ENCODE measurements around the gene PAPPA2. TPM values are rescaled to one million over a fixed set of nuclear protein-coding genes. Genes with fewer than 3 reads are reported as not detected.

PAPPA2 gene
- total RNA-seq, 4 donors from 2014 or later = under 0.01 to 1.5 TPM; not detected in 2

GRCh38 chr1:176733661-176734060 lies 270.7 kb downstream of the PAPPA2 start:
- DNase-seq = no peak
- Histone ChIP-seq H3K27me3 (peaks cover 0 to 3% (median 0%) of the 10 kb centered on the region in 4 donors), H3K27ac (no peak overlapping the region), H3K9me3 (no peaks in the 10 kb centered on the region), H3K4me3 (no peak overlapping the region), H3K4me1 (no peaks in the 10 kb centered on the region), H3K36me3 (no peaks in the 10 kb centered on the region)
- 78 to 86% methylated on average over 1 of the region's 1 CpG for WGBS, 2 donors
- intact Hi-C loops (cut with DNase I) = no loop called here
- TF ChIP-seq CTCF (IDR thresholded peaks at IDR 0.05) = no peak
- TF ChIP-seq POLR2A (IDR thresholded peaks at IDR 0.05) = no peak

GRCh38 chr1:176735201-176735600 lies 272.2 kb downstream of the PAPPA2 start:
- 56 to 79% methylated on average over 1 of the region's 1 CpG for WGBS, 2 donors
- Histone ChIP-seq H3K4me3 (no peak overlapping the region), H3K27ac (no peak overlapping the region), H3K27me3 (peaks cover 0 to 3% (median 0%) of the 10 kb centered on the region in 4 donors), H3K36me3 (no peaks in the 10 kb centered on the region), H3K9me3 (no peaks in the 10 kb centered on the region), H3K4me1 (no peaks in the 10 kb centered on the region)
- no peak for DNase-seq
- TF ChIP-seq CTCF (IDR thresholded peaks at IDR 0.05) (no peak), POLR2A (IDR thresholded peaks at IDR 0.05) (no peak)
- intact Hi-C loops (cut with DNase I) = no loop called here

GRCh38 chr1:176736015-176736414 lies 273.0 kb downstream of the PAPPA2 start:
- DNase-seq = no peak
- Histone ChIP-seq H3K27me3 (peaks cover 0 to 3% (median 0%) of the 10 kb centered on the region in 4 donors), H3K4me1 (no peaks in the 10 kb centered on the region), H3K9me3 (no peaks in the 10 kb centered on the region), H3K27ac (no peak overlapping the region), H3K36me3 (no peaks in the 10 kb centered on the region), H3K4me3 (no peak overlapping the region)
- intact Hi-C loops (cut with DNase I) = no loop called here
- no peak for TF ChIP-seq CTCF (IDR thresholded peaks at IDR 0.05)
- TF ChIP-seq POLR2A (IDR thresholded peaks at IDR 0.05) = no peak

- DNase-seq = no peak
- intact Hi-C loops (cut with DNase I) = no loop called here
- H3K36me3 ChIP-seq = no peaks in the 10 kb centered on the region
- H3K27ac ChIP-seq = no peak overlapping the region
- H3K27me3 ChIP-seq = no peaks in the 10 kb centered on the region
- 66 to 72% methylated on average over 2 of the region's 4 CpGs for WGBS, 2 donors
- no peaks in the 10 kb centered on the region for H3K9me3 ChIP-seq
- no peak overlapping the region for H3K4me3 ChIP-seq
- H3K4me1 ChIP-seq = no peaks in the 10 kb centered on the region
- TF ChIP-seq POLR2A (IDR thresholded peaks at IDR 0.05) = no peak
- TF ChIP-seq CTCF (IDR thresholded peaks at IDR 0.05) = no peak
Measured at GRCh38 chr1:176741181-176741580, 278.2 kb downstream of the PAPPA2 start.

- whole genome bisulfite sequencing, 2 donors = 68 to 74% methylated on average over 2 of the region's 2 CpGs
- no peak for DNase-seq
- H3K27ac ChIP-seq = no peak overlapping the region
- TF ChIP-seq POLR2A (IDR thresholded peaks at IDR 0.05) = no peak
- no peak for TF ChIP-seq CTCF (IDR thresholded peaks at IDR 0.05)
- no peaks in the 10 kb centered on the region for H3K36me3 ChIP-seq
- no peaks in the 10 kb centered on the region for H3K27me3 ChIP-seq
- no peaks in the 10 kb centered on the region for H3K9me3 ChIP-seq
- H3K4me1 ChIP-seq = no peaks in the 10 kb centered on the region
- intact Hi-C loops (cut with DNase I) = no loop called here
- H3K4me3 ChIP-seq = no peak overlapping the region
Measured at GRCh38 chr1:176742322-176742721, 279.3 kb downstream of the PAPPA2 start.
